Mucosa of descending colon (tissue), 3 donors: ENCODE data around the gene RFX4. TPM values are rescaled to one million over a fixed set of nuclear protein-coding genes. Genes with fewer than 3 reads are reported as not detected.

ENCODE experiments used
- ATAC-seq: fragments of 200-7000 bp; cut with Tn5 transposase; one replicate; pipeline ENCODE4 v1.9.1; 2020; ENCODE audit warnings: mild to moderate bottlenecking, moderate library complexity
- DNase-seq, 3 donors: peaks; one replicate each; pipeline ENCODE4 v3.0.0-alpha.2; 2020
- H3K36me3 ChIP-seq: fragments of 200-600 bp; one replicate; pipeline ENCODE4 v1.8.0; 2021; ENCODE audit warnings: low read depth, mild to moderate bottlenecking
- H3K4me1 ChIP-seq: fragments of 200-600 bp; one replicate; pipeline ENCODE4 v1.8.0; 2021; ENCODE audit warnings: low read depth, mild to moderate bottlenecking
- H3K4me3 ChIP-seq: fragments of 200-600 bp; one replicate; pipeline ENCODE4 v1.8.0; 2021; ENCODE audit warnings: mild to moderate bottlenecking
- H3K9me3 ChIP-seq: fragments of 200-600 bp; one replicate; pipeline ENCODE4 v1.8.0; 2021; ENCODE audit warnings: mild to moderate bottlenecking
- intact Hi-C, 2 donors: fragments of 100-400 bp; cut with DNase I in 1 of 2; cut with micrococcal nuclease in 1 of 2; formaldehyde crosslinking; loops; one replicate each; pipeline versions ENCODE4 v1.11.0 to v1.11.1; 2022; cut with DNase I, micrococcal nuclease
- total RNA-seq, 3 donors: library from RNA; stranded (reverse); fragmentation: NEBNext Ultra II Directional in 2 of 3; extraction: Animal tissue kit (Norgen Biotek cat#: 25700) in 2 of 3; gene quantifications; one replicate each; pipeline versions ENCODE4 v1.2.1 to v1.2.4, GENCODE V29; 2021 to 2023
- TF ChIP-seq, protein P1 (sequence below): fragments of 200-600 bp; IDR thresholded peaks from one replicate; pipeline ENCODE4 v1.8.0; 2022; ENCODE audit warnings: antibody characterized with exemption, mild to moderate bottlenecking
- donor health status: DM: no; HTN: no; CAD: no; lungs with moderate emphysema.
- donor health status: DM: no; HTN: no; CAD: no.
- donor health status: DM: no; HTN: yes; CAD: no.

Gene RFX4
- total RNA-seq, 3 donors from 2014 or later: not detected

DNA sequence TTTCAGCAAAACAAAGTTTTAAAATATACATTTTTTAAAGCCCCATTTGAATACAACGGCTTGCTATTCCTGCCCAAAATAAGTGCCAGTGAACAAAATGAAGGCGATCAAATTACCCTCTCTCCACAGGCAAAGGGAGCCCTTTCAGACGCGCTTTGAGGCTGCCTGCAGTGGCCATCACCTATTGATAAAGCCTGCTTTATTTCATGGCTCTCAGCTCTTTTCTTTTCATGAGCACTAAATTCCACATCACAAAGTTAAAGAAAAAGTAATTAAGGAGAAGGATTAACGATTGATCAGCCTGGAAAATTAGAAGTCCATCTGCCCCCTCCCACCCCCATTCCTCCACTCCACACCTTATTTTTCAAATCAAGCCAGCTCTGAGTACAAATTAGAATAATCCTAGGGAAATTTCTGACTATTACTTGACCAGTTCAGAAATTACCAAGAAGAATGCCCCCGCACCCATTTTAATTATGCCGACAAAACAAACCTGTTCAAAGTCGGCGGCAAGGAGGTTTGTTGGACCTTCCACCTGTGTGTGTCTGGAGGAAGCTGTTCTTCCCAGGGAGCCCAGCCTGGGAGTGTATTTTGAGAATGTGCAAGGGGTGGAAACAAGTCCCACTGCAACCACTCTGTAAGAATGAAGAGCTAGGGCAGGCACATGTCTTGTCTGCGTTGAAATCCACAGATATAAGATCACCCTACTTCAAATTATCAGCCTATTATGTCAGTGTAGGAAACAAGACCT lies 127.5 kb downstream of the RFX4 start:
- no peak for DNase-seq
- intact Hi-C loops: no loop called here
- no peak for ATAC-seq
- Histone ChIP-seq H3K36me3 (no peaks in the 10 kb centered on the region), H3K4me1 (peaks cover 11% of the 10 kb centered on the region), H3K9me3 (no peaks in the 10 kb centered on the region), H3K4me3 (no peak overlapping the region)
- TF ChIP-seq, protein P1, sequence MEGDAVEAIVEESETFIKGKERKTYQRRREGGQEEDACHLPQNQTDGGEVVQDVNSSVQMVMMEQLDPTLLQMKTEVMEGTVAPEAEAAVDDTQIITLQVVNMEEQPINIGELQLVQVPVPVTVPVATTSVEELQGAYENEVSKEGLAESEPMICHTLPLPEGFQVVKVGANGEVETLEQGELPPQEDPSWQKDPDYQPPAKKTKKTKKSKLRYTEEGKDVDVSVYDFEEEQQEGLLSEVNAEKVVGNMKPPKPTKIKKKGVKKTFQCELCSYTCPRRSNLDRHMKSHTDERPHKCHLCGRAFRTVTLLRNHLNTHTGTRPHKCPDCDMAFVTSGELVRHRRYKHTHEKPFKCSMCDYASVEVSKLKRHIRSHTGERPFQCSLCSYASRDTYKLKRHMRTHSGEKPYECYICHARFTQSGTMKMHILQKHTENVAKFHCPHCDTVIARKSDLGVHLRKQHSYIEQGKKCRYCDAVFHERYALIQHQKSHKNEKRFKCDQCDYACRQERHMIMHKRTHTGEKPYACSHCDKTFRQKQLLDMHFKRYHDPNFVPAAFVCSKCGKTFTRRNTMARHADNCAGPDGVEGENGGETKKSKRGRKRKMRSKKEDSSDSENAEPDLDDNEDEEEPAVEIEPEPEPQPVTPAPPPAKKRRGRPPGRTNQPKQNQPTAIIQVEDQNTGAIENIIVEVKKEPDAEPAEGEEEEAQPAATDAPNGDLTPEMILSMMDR: no peak

DNA sequence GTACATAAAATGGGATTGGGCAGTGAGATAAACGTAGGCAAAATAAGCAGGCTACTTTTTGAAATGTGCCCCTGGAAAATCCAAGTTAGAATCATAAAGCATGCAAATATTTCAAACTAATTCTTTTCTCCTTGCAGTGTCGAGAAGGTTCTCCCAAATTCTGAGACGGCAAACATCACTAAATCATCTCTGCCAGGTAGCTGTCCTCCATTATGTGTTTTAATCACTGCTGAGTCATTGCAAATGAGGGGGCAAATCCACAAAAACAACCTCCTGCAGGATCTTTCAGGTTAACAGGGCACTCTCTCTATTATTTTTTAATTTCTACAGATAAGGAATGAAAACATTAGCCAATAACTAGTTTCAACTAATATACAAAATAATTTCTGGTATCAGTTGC lies 128.5 kb downstream of the RFX4 start:
- no peak for DNase-seq
- Histone ChIP-seq H3K36me3 (no peaks in the 10 kb centered on the region), H3K9me3 (no peaks in the 10 kb centered on the region), H3K4me3 (no peak overlapping the region), H3K4me1 (peaks cover 13% of the 10 kb centered on the region)
- TF ChIP-seq, protein P1: no peak
- intact Hi-C loops: no loop called here
- ATAC-seq: no peak

DNA sequence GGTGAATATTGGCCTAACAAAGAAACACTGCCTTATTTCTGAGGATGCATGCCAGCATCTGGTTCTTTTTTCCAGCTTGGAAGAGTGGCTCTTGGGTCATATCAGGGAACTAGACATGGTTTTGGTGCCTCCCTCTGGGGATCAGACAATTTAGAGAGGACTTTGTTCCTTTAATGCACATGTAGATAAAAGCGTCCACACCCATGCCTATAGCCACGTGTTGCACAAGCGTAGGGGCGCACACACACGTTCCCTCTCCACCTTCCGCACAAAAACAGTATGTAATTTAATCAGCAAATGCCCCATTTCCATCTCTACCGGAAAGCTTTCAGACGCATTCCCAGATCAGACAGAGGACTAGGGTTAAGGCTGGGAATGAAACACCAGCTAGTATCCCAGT lies 130.0 kb downstream of the RFX4 start:
- Histone ChIP-seq H3K9me3 (no peaks in the 10 kb centered on the region), H3K4me1 (peaks cover 13% of the 10 kb centered on the region), H3K4me3 (no peak overlapping the region), H3K36me3 (no peaks in the 10 kb centered on the region)
- intact Hi-C loops: no loop called here
- TF ChIP-seq, protein P1: no peak
- peak; percentile 86 for ATAC-seq
- DNase-seq: peak in 1 of 3 donors; percentile 56

DNA sequence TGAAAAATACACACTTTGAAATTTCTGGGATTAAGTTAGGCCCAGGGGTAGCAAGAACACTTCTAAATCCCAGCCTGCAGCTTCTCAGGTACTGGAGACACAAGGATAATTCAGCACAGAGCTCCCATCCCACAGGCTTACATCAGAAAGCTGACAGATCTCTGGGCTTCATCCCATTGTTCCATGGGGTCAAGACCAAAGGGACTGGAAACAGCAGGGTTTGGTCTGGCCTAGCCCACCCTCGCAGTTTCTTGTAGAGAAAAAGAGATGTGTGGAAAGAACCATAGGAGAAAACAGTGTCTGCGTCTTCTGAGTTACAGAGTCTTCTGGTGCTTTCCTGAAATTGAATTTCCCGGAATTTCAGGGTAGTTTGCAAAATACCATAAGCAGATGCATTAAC lies 132.1 kb downstream of the RFX4 start:
- TF ChIP-seq, protein P1: no peak
- H3K36me3 ChIP-seq: no peaks in the 10 kb centered on the region
- peaks cover 13% of the 10 kb centered on the region for H3K4me1 ChIP-seq
- intact Hi-C loops: no loop called here
- ATAC-seq (no peak), DNase-seq (no peak)
- H3K9me3 ChIP-seq: no peaks in the 10 kb centered on the region
- no peak overlapping the region for H3K4me3 ChIP-seq

DNA sequence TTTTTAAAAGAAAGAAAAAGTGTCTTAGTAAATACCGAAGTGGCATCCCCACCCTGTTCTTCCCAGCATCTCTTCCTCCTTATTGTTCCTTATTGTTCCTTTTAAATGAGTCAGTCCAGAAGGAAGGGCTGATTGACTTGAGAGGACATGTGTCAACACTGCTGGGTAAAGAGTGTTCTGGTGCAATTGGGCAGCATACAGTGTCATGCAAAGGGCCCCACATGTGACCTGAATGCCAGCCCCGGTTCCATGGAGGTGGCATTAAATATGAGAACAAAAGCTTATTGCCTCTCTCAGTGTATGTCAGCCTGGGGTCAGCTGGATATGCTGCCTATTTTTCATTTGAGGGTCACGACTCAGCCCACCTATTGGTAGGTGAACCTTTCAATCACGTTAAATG lies 132.8 kb downstream of the RFX4 start:
- DNase-seq (peak in 1 of 3 donors; percentile 23), ATAC-seq (peak; percentile 90)
- intact Hi-C loops: no loop called here

More for the DNA sequence above, 132.8 kb downstream of the RFX4 start:
- TF ChIP-seq, protein P1: no peak
- Histone ChIP-seq H3K4me3 (no peak overlapping the region), H3K4me1 (peaks cover 13% of the 10 kb centered on the region), H3K36me3 (no peaks in the 10 kb centered on the region), H3K9me3 (no peaks in the 10 kb centered on the region)
